GM12892 (cell line): ENCODE measurements around the gene IL17C.

ENCODE experiments used
- POLR2A ChIP-seq: IDR thresholded peaks from 2 replicates; pipeline ENCODE4 v1.6.1; 2011; ENCODE audit warnings: low read depth, low read length, control low read depth
- POLR2AphosphoS5 ChIP-seq: IDR thresholded peaks from 2 replicates; pipeline ENCODE4 v1.6.1; 2011; ENCODE audit warnings: low read depth, low read length, control low read depth
- TAF1 ChIP-seq: IDR thresholded peaks from 2 replicates; pipeline ENCODE4 v1.6.1; 2011; ENCODE audit warnings: low read depth, mild to moderate bottlenecking, control low read depth, low read length, borderline replicate concordance

DNA sequence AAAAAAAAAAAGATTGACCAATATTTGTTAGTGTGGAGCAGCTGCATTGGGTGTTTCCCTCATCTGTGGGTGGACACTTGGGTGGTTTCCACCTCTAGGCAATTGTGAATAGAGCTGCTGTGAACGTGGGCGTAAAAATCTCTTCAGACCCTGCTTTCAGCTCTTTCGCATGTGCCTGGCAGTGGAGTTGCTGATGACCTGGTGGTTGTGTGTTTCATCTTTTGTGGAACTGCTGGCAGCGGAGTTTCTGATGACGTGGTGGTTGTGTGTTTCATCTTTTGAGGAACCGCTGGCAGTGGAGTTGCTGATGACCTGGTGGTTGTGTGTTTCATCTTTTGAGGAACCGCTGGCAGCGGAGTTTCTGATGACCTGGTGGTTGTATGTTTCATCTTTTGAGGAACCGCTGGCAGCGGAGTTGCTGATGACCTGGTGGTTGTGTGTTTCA is 46.8 kb upstream of the IL17C start:
- TF ChIP-seq POLR2A, result no peak
- TF ChIP-seq TAF1, result no peak
- TF ChIP-seq POLR2AphosphoS5, result 0 out of 2 replicates have a peak, but pooled peaks have one; percentile 38
